ENCODE results near the gene MRPS26.

Gene MRPS26

DNA sequence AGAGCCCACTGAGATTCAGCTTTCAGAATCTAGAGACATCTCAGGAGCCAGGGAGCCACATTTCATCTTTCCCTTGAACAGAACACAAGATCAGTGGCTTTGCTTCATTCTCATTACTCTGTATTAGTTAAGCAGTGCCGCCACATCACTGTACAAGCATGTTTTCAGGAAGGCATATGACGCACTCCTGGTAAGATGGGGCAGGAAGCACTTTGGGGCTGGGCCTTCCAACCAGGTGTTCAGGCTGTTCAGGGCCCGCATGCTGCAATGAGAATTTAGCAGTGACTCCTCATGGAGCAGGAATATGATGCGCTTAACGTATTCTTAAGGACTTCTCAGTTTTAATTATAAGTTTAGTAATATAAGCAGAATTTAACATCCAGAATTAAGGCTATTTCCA lies 32.1 kb upstream of the MRPS26 start:
- no peak overlapping the region for H3K4me3 ChIP-seq (ENCODE audit: low read depth, low read length)
- H3K36me3 ChIP-seq (ENCODE audit: control insufficient read depth in 2 of 2, insufficient read depth in 1 of 2, low read length in 2 of 2), result peaks cover 26 to 70% of the 10 kb centered on the region in 2 experiments
- H3K9me3 ChIP-seq (ENCODE audit: control insufficient read depth, insufficient read depth, low read depth, low read length), result no peaks in the 10 kb centered on the region
- no peaks in the 10 kb centered on the region for H3K4me1 ChIP-seq (ENCODE audit: control insufficient read depth, insufficient read depth, low read length)
- H3K27ac ChIP-seq (ENCODE audit: extremely low read depth, low read depth, low read length), result no peak overlapping the region
- ChIA-PET CTCF (interaction anchor here (2.2 kb wide), 1 partner anchor 13 kb away, joined by 10 read pairs; no protein-coding TSS in a partner anchor), POLR2A (no interaction called here)
- TF ChIP-seq, protein P1, sequence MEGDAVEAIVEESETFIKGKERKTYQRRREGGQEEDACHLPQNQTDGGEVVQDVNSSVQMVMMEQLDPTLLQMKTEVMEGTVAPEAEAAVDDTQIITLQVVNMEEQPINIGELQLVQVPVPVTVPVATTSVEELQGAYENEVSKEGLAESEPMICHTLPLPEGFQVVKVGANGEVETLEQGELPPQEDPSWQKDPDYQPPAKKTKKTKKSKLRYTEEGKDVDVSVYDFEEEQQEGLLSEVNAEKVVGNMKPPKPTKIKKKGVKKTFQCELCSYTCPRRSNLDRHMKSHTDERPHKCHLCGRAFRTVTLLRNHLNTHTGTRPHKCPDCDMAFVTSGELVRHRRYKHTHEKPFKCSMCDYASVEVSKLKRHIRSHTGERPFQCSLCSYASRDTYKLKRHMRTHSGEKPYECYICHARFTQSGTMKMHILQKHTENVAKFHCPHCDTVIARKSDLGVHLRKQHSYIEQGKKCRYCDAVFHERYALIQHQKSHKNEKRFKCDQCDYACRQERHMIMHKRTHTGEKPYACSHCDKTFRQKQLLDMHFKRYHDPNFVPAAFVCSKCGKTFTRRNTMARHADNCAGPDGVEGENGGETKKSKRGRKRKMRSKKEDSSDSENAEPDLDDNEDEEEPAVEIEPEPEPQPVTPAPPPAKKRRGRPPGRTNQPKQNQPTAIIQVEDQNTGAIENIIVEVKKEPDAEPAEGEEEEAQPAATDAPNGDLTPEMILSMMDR (tag by site-specific recombination; IDR thresholded peaks at IDR 0.05), result no peak
- TF ChIP-seq ZFP3 (tag by site-specific recombination; IDR thresholded peaks at IDR 0.05; ENCODE audit: low read depth) (no peak), HOXC10 (CRISPR knock-in tag; IDR thresholded peaks at IDR 0.05) (no peak), OVOL3 (tag by site-specific recombination; IDR thresholded peaks at IDR 0.05) (no peak), ZNF701 (tag by site-specific recombination; IDR thresholded peaks at IDR 0.05) (no peak), ZNF341 (tag by site-specific recombination; IDR thresholded peaks at IDR 0.05; ENCODE audit: low read depth) (no peak), ZNF555 (tag by site-specific recombination; conservative IDR thresholded peaks at IDR 0.05) (no peak), ZBTB8A (tag by site-specific recombination; IDR thresholded peaks at IDR 0.05) (no peak), ZNF138 (tag by site-specific recombination; IDR thresholded peaks at IDR 0.05; ENCODE audit: borderline replicate concordance) (no peak), KLF10 (tag by site-specific recombination; IDR thresholded peaks at IDR 0.05) (no peak), HOXA7 (CRISPR knock-in tag; IDR thresholded peaks at IDR 0.05; ENCODE audit: borderline replicate concordance) (no peak), ZNF302 (tag by site-specific recombination; IDR thresholded peaks at IDR 0.05; ENCODE audit: low read depth) (no peak), SCRT2 (tag by site-specific recombination; IDR thresholded peaks at IDR 0.05) (no peak), TRIM28 (IDR thresholded peaks at IDR 0.05; ENCODE audit: borderline replicate concordance, low read length) (no peak), ZNF10 (tag by site-specific recombination; IDR thresholded peaks at IDR 0.05) (no peak)
- TF ChIP-seq, protein P2, sequence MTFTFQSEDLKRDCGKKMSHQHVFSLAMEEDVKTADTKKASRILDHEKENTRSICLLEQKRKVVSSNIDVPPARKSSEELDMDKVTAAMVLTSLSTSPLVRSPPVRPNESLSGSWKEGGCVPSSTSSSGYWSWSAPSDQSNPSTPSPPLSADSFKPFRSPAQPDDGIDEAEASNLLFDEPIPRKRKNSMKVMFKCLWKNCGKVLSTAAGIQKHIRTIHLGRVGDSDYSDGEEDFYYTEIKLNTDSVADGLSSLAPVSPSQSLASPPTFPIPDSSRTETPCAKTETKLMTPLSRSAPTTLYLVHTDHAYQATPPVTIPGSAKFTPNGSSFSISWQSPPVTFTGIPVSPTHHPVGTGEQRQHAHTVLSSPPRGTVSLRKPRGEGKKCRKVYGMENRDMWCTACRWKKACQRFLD (tag by site-specific recombination; IDR thresholded peaks at IDR 0.05), result no peak

DNA sequence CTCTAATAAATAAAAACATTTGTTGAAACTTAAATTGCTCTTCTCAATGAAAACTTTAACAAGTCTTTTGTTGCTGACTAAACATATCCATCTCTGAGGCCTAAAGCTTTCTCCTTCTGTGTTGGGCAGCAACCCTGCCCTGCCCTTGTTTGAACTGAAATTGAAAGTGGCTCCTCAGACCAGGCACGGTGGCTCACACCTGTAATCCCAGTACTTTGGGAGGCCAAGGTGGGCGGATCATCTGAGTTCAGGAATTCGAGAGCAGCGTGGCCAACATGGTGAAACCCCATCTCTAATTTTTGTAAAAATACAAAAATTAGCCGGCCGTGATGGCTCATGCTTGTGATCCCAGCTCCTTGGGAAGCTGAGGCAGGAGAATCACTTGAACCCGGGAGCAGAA lies 31.7 kb upstream of the MRPS26 start:
- POLR2A ChIA-PET, result no interaction called here
- CTCF ChIA-PET, result interaction anchor here (0.5 to 2.2 kb wide), 3 partner anchors 13 to 281 kb away, joined by 3 to 10 read pairs (median 3); no protein-coding TSS in a partner anchor

More for the DNA sequence above, 31.7 kb upstream of the MRPS26 start:
- peaks cover 26 to 66% of the 10 kb centered on the region in 2 experiments for H3K36me3 ChIP-seq (ENCODE audit: control insufficient read depth in 2 of 2, insufficient read depth in 1 of 2, low read length in 2 of 2)
- no peak overlapping the region for H3K27ac ChIP-seq (ENCODE audit: extremely low read depth, low read depth, low read length)
- H3K9me3 ChIP-seq (ENCODE audit: control insufficient read depth, insufficient read depth, low read depth, low read length), result no peaks in the 10 kb centered on the region
- H3K4me1 ChIP-seq (ENCODE audit: control insufficient read depth, insufficient read depth, low read length), result no peaks in the 10 kb centered on the region
- no peak overlapping the region for H3K4me3 ChIP-seq (ENCODE audit: low read depth, low read length)
- no peak for TF ChIP-seq ZNF426 (tag by site-specific recombination; IDR thresholded peaks at IDR 0.05)
- TF ChIP-seq KLF10 (tag by site-specific recombination; IDR thresholded peaks at IDR 0.05), result no peak
- TF ChIP-seq ZNF701 (tag by site-specific recombination; IDR thresholded peaks at IDR 0.05), result no peak
- TF ChIP-seq ZNF501 (tag by site-specific recombination; IDR thresholded peaks at IDR 0.05), result no peak
- no peak for TF ChIP-seq ZNF837 (tag by site-specific recombination; IDR thresholded peaks at IDR 0.05)
- TF ChIP-seq SALL2 (tag by site-specific recombination; IDR thresholded peaks at IDR 0.05; ENCODE audit: borderline replicate concordance), result no peak
- TF ChIP-seq ZNF133 (tag by site-specific recombination; IDR thresholded peaks at IDR 0.05), result no peak
- TF ChIP-seq, protein P3, sequence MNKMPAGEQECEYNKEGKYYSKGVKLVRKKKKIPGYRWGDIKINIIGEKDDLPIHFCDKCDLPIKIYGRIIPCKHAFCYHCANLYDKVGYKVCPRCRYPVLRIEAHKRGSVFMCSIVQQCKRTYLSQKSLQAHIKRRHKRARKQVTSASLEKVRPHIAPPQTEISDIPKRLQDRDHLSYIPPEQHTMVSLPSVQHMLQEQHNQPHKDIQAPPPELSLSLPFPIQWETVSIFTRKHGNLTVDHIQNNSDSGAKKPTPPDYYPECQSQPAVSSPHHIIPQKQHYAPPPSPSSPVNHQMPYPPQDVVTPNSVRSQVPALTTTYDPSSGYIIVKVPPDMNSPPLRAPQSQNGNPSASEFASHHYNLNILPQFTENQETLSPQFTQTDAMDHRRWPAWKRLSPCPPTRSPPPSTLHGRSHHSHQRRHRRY (tag by site-specific recombination; IDR thresholded peaks at IDR 0.05), result no peak
- TF ChIP-seq BCL11A (tag by site-specific recombination; IDR thresholded peaks at IDR 0.05; ENCODE audit: low read depth), result no peak
- TF ChIP-seq, protein P4, sequence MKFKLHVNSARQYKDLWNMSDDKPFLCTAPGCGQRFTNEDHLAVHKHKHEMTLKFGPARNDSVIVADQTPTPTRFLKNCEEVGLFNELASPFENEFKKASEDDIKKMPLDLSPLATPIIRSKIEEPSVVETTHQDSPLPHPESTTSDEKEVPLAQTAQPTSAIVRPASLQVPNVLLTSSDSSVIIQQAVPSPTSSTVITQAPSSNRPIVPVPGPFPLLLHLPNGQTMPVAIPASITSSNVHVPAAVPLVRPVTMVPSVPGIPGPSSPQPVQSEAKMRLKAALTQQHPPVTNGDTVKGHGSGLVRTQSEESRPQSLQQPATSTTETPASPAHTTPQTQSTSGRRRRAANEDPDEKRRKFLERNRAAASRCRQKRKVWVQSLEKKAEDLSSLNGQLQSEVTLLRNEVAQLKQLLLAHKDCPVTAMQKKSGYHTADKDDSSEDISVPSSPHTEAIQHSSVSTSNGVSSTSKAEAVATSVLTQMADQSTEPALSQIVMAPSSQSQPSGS (tag by site-specific recombination; IDR thresholded peaks at IDR 0.05; ENCODE audit: low read depth), result no peak
- no peak for TF ChIP-seq ZNF530 (tag by site-specific recombination; IDR thresholded peaks at IDR 0.05; ENCODE audit: low read depth)
- no peak for TF ChIP-seq ZNF785 (tag by site-specific recombination; IDR thresholded peaks at IDR 0.05)
- no peak for TF ChIP-seq ZNF670 (tag by site-specific recombination; IDR thresholded peaks at IDR 0.05; ENCODE audit: low read depth)
- TF ChIP-seq ZNF302 (tag by site-specific recombination; IDR thresholded peaks at IDR 0.05; ENCODE audit: low read depth), result no peak
- no peak for TF ChIP-seq ZNF707 (tag by site-specific recombination; IDR thresholded peaks at IDR 0.05)
